GM12873 (cell line): ENCODE data around the gene GPRIN1.
A peak's percentile ranks its signal among the peaks of the same experiment; 100 is the strongest.

Experiments
- CTCF ChIP-seq: IDR thresholded peaks from 2 replicates; pipeline ENCODE4 v1.5.1; 2012; ENCODE audit warnings: low read depth, mild to moderate bottlenecking, moderate library complexity, low read length, control low read depth; ENCODE audit not compliant: insufficient read depth; ENCODE audit errors: missing control alignments

The GPRIN1 gene

DNA sequence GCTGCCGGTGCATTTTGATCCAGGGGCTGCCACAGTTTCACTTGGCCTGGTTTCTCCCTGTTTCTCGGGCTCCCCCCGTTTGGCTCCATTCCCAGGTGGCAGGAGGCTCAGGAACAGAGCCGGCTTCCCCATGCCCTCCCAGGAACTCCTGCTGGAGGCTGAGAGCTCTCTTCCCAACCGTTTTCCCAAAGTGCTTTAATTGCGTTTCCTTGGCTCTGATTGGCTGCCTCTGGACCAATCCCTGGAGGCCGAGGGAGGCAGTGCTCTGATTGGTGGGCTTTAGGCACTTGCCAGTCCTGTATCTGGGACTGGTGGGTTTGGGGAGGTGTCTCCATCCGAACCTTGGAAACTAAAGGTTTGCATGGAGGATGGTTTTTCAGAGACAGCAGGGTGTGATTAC is 42.2 kb upstream of the GPRIN1 start:
- TF ChIP-seq CTCF: no peak

DNA sequence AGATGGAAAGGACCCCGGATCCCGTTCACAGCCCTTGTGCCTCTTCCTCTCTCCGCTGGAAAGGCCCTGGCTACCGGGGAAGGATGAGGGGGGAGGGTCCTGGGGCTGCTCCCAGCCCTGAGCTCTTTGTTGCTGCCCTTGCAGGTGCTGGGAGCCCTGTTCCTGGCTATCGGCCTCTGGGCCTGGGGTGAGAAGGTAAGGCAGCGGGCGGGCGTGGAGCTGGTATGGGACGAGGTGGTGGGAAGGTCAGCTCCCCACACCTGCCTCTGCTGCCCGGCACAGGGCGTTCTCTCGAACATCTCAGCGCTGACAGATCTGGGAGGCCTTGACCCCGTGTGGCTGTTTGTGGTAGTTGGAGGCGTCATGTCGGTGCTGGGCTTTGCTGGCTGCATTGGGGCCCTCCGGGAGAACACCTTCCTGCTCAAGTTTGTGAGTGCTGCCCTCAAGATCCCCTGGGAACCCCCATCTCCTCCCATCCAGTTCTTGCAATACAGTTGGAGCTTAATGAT is 41.6 kb upstream of the GPRIN1 start:
- TF ChIP-seq CTCF: peak; percentile 4

DNA sequence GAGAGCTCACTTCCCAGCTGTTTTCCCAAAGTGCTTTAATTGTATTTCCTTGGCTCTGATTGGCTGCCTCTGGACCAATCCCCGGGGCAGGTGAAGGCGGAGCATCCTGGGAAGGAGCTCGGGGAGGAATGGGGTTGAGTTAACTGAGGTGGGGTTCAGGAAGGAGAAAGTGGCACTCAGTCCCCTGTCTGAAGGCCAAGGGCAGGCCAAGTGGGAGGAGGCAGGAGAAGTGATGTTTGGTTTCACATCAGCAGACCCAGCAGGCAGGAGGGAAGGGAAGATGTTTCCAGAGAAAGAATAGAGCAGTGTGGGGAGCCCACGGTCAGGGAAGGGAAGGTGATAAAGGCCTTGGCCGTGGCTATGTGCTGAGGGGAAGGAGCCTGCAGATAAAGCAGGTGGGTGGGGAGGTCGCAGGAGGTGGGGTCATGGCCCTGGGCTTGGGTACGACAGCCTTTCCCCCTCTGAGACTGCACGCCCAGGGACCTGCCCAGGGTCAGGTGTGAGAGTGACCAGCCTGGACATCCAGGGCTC is 40.5 kb upstream of the GPRIN1 start:
- no peak for TF ChIP-seq CTCF

- TF ChIP-seq CTCF: no peak
Measured at GRCh38 chr5:176648474-176649194, 38.7 kb upstream of the GPRIN1 start.

DNA sequence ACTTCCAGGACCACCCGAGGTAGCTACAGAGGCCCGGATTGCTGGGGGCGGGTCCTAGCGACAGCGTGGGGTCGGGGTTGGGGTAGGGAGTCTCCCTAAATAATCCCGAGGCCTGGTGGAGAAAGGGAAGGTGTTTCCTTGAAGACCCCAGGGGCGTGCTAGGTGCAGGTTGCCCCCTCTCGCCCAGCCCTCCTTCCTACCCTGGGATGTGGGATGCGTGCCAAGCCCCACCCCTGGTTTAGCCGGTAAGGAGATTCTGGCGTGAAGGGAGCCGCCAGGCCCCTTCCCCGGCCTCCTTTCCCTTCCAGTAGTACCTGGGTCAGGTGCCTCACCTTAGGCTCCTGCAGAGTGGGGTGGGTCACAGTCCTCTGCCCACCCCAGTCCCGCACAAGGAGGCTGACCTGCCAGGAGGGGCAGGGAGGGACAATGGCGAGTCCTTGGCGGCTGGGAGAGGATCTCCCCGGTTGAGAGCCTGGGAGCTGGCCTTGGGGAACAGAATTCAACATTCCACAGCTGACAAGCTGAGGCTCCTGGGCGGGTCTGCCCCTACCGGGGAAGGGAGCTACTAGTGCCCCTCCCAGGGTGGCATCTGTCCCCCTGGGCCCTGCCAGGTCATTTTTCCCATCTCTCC is 38.0 kb upstream of the GPRIN1 start:
- no peak for TF ChIP-seq CTCF

DNA sequence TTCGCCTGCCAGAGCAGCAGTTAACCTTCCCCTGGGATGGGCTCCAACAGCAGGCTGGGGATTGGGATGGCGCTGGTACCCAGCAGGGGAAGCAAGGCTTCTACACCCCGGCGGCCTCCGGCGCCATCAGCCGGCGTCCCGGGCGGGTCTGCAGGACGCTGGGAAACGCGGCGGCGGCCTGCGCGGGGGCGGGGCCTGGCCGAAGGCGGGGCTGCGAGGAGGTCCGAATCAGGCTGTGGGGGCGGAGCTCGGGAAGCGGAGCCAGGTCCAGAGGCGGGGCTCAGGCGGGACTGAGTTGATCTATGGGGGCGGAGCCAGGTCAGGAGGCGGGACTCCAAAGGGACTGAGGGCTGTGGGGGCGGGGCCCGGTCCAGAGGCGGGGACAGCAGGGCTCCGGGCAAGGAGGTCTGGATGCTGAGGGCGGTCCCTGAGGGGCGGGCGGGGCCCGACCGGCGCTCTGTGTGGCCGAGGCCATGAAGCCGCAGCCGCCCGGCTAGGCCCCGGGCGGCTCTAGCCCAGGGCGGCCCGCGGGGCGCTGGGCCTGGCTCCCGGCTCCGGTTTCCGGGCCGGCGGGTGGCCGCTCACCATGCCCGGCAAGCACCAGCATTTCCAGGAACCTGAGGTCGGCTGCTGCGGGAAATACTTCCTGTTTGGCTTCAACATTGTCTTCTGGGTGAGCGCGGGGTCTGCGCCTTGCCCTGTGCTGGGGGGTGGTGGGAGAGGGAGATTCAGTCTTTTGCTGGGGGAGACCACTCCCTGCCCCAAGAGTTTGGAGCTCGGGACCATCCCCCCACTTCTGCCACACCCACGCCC is 37.3 kb upstream of the GPRIN1 start, which contains the start of gene TSPAN17:
Gene TSPAN17, plus strand, starts transcription at position 455 of the 813 bp plus-strand sequence. Its CDS starts 132 bp downstream, at position 587.
- no peak for TF ChIP-seq CTCF

GRCh38 chr5:176646707-176647029 is 36.7 kb upstream of the GPRIN1 start:
- TF ChIP-seq CTCF: no peak
